Glomerular visceral epithelial cell (primary cell): ENCODE results near the gene GFPT2.

Source experiments
- DNase-seq: peaks from one replicate; pipeline ENCODE4 v3.0.0-alpha.2; 2016; ENCODE audit errors: extremely low spot score

Gene GFPT2

DNA sequence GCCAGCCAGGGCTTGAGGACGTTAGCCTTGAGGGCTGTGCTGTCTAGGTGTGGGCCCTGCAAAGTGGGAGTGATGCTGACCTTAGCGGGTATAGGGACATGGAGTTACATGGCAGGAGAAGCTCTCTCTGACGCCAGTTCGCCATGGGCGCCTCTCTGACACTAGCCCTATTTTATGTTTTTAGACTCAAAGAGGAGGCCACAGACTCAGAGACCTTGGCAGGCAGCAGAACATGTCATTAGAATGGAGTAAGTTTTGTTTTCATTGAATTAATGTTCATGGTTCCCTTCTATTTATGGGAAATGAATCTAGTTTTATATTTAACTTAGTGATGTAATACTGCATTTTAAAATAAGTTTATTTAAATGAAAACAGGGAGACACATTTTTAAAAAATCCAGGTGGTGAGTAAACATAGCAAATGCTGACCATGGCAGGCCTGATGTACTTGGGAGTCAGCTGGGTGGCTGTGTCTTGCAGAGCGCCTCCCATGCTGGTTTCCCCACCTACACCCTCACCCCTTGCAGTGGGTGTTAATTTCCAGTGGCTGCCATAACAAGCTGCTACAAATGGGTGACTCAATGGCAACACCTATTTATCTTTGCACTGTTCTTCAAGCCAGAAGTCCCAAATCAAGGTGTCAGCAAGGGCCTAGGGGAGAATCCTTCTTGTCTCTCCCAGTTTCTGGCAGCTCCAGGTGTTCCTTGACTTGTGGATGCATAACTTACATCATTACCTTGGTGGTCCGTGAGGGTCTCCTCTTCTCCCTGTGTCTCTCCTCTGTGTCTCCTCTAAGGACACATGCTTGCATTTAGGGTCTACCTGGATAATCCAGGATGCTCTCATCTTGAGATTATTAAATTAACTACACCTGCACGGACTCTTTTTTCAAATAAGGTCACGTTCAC, 25.6 kb upstream of the GFPT2 start:
- DNase-seq, result no peak

DNA sequence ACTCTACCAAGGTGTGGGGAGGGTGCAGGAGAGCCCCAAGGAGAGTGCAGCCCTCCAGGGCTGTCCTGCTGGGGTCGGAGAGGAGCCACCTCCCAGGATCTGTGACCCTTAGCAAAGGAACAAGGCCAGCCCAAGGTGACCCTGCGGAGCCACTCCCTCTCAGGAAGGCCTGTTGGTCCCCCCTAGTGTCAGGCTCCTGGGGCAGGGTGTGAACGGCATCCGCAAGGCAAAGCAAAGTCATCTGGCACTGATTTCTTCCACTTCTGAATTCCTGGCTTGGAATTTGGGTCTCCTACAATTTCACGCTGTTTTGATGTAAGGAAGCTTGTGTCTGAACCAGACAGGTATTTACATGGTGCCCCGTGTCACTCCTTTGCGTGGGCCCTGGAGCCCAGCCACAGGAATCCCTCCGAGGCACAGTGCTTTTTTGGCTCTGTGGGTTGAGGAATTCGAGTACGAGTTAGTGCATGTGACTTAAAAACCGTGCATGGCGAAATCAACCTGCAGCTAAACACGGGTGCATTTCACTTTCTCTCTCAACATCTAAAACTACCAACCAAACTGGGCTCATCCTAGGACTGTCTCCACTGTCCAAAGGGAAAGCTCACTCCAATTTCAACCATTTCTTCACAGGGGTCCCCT, 24.5 kb upstream of the GFPT2 start:
- DNase-seq, result no peak

- no peak for DNase-seq
Measured at GRCh38 chr5:180376511-180376910, 23.4 kb upstream of the GFPT2 start.

DNA sequence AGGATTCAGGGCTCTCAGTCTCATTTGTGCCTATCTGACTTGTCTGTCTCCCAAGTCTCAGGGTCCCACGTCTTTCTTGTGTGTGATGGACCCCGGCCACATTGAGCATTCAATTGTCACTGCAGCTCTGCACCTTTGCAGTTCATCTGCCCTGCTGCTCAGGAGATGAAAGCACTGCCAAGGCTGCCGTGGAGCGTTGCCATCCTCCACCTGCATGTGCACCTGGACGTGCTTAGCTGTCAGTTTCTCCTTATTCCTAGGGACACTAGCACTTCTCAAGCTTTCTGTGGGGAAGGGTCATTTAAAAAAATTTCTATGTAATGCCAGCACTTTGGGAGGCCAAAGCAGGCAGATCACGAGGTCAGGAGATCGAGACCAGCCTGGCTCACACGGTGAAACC, 22.8 kb upstream of the GFPT2 start:
- no peak for DNase-seq

DNA sequence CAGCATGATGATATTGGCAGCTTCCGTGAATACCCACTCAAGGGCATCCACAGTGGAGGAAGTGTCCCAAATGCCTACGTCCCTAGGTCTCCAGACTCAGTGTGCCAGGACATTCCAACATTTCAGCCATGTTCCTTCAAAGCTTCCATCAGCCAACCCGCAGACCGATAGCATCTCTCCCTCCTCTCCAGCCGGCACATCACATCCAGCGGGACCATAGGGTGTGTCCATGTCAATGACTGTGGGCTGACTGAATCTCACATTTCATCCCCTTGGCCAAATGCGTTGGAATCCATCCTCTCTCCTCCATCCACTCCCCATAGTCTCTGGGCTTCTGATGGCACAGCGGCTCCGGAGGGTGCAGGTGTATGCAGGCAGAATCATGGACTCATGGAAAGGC, 22.2 kb upstream of the GFPT2 start:
- no peak for DNase-seq

DNA sequence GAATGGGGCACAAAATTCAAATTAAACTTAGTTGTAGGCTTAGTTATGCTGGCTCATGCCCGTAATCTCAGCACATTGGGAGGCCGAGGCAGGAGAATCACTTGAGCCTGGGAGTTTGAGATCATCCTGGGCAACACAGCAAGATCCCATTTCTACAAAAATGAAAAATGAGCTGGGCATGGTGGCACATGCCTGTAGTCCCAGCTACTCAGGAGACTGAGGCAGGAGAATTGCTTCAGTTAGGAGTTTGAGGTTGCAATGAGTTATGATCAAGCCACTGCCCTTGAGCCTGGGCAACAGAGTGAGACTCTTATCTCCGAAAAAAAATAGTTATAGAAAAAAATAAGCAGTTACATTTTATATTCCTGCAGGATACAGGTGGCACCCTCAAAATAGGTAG, 20.7 kb upstream of the GFPT2 start:
- DNase-seq, result no peak

GRCh38 chr5:180373454-180373853, 20.3 kb upstream of the GFPT2 start:
- DNase-seq, result no peak

DNA sequence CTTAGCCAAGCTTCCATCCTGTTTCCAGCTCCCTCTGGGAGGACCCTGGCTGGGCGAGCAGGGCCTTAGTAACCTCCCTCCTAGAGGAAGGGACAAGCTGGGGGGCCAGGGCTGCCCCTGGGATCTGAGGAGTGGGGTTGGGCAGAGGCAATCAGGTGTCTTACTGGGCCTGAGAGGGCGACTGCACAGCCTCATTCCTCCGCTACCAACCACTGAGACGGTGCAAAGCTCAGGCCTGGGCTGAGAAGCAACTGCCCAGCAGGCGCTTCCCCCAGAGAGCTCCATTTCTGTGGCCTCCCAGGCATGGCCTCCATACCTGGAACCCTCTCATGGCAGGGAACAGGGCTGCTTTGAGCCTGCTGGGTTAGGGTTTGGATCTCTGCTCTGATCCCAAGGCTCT, 18.8 kb upstream of the GFPT2 start:
- DNase-seq, result no peak

DNA sequence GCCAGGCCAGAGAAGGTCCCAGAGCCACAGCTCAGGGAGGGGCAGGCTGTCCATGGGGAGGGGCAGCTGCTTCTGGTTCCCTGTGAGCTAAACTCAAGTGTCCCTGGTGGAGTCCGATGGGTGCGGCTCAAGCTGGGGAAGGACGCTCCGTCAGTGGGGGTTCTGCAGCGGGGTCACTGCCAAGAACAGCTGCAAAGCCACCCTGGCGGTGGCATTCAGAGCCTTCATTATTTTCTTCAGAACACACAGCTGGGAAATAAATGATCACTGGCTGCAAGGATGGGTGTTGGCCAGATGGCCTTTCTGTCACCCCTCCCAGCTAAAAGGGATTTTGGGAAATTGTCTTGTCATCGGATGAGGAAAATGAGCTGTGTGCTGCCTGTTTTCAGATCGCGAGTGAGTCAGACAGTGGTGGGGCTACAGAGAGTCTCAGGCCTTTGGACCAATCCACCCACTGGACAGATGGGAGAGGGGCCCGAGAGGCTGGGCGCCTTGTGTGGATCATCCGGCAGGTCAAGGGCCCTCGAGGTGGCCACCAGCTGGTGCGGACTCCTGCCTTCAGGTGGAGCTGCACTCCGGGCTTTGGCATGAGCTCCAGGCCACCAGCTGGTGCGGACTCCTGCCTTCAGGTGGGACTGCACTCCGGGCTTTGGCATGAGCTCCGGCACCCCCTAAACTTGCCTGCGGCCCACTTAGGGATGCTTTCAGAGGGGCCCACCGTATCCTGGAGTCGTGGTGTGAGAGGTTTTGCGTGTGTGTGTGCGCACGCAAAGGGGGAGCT, 17.9 kb upstream of the GFPT2 start:
- DNase-seq, result no peak

- DNase-seq, result no peak
Measured at GRCh38 chr5:180367991-180368390, 14.9 kb upstream of the GFPT2 start.

DNA sequence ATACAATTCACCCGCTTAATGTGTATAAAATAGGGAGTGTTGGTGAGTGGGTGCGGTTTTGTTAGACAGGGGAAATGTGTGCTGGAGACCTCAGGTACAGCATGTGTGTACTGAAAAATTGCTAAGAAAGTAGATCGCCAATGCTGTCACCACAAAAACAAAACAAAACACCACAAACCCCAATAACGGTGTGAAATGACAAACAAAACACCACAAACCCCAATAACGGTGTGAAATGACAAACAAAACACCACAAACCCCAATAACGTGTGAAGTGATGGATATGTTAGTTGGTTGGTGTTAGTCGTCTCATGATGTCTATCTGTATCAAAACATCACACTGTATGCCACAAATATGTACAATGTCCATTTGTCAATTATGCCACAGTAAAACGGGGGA, 14.2 kb upstream of the GFPT2 start:
- no peak for DNase-seq

DNA sequence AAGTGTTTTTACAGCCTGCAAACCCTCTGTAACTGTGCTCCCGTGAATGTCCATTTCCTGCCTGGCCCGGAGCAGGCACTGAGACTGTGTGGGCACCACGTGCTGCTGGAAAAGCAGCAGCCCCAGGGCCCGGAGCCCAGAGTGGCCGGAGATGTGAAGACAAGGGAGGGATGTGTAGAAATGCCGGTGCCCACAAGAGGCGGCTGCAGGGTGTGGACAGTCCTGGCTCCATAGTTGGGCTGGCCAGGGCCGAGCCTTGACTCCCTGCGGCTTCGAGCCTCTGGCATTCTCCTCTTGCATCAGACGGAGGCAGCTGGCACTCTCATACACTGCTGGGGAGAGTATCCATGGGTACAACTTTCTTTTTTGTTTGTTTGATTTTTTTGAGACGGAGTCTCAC, 13.2 kb upstream of the GFPT2 start:
- DNase-seq, result no peak

- no peak for DNase-seq
Measured at GRCh38 chr5:180365829-180366228, 12.7 kb upstream of the GFPT2 start.

- no peak for DNase-seq
Measured at GRCh38 chr5:180364306-180364856, 11.2 kb upstream of the GFPT2 start.

GRCh38 chr5:180360078-180360957, 7.2 kb upstream of the GFPT2 start:
- no peak for DNase-seq

DNA sequence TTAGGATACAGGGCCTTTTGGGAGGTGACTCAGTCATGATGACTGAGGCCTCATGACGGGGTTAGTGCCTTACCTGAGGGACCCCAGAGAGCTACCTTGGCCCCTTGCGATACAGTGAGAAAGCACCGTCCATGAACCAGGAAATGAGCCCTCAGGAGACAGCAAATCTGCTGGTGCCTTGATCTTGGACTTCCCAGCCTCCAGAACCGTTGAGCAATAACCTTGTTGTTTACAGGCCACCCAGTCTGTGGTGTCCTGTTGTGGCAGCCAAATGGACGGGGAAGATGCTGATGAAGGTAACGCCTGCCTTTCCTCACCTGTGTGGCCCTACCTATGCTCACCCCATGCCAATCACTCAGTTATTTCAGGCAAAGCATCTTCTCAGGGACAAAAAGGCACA, 5.6 kb upstream of the GFPT2 start:
- DNase-seq, result no peak

DNA sequence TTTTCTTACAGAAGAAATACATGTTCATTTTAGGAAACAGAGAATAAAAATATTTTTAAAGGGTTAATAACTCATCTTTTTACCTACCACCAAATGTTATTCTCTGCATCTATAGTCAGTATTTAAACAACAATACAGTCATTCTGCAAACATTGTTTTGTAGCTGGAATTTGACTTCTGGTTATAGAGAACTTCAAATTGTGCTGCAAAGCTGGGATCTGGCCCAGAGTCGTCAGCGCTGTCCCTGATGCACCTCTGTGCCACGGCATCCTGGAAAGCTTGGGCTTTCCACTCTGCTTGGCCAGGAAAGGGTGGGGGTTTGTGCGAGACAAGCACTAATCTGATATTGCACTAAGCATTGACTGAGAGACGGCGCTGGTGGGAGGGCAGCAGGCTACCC, 5.0 kb upstream of the GFPT2 start:
- DNase-seq, result no peak

- DNase-seq, result no peak
Measured at GRCh38 chr5:180354966-180355365, 1.8 kb upstream of the GFPT2 start.

DNA sequence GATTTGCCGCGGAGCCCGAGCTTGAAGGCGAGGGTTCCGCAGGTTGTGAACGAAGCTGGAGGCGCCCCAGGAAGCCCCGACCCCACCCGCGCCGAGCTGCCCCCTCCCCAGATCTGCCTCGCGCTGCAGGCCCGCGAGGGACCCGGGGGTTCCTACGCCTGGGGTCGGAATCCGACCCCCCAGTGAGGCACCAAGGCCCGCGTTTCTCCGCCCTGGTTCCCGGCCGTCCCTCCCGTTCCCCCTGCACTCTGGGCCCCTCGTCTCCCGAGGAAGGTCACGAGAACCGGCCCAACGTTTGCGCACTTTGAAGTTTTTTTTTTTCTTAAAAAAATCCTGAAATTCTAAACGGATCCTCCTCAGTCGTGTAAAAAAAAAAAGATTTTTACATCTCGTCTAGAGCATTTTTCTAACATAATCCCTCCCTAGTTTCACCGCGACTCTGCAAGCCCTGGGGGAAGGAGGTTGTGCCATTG, 880 bp upstream of the GFPT2 start:
- no peak for DNase-seq

DNA sequence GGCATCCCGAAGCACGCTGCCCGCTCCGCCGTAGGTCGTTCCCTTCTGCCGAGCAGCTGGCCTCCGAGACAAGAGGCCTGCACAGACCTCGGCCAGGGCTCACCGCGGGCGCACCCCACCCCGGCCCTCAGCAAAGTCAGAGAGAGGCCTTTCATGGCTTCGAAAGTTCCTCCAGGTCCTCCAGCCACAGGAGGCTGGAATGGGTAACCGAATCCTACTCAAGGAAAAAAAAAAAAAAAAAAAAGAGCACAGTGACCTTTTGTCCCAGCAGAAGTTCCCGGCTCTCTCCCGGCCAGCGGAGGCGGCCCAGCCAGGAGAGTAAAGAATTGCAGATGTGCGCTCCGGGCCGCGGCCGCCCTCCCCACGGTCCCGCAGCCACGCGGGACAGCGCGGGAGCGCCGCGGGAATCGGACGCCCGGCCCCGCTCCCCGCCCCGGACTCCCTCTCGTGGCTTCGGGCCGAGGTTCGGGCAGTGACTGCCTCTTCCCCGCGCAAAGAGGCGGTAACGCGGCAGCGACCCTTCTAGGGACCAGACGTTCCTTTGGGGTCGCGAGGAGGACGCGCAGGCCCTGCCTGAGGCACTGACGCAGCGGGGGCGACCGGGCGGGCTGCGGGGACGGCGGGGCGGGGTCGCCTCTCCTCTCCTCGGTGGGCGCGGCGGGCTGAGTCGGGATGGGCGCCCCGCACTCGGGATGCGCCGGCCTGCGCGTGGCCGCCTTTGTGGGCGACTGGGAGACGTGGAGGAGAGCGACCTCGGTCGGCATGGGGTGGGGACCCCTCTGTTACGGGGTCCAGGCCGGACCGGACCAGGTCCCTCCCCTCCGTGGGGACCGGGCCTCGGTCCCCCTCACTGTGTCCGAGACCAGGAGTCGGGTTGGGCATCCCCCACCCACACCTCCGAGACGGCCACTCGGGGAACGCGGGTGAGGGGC, 754 bp downstream of the GFPT2 start:
- no peak for DNase-seq
